ENCODE results near the gene HEATR5B.

- no peak for TF ChIP-seq FOXM1 (IDR thresholded peaks at IDR 0.05; ENCODE audit: borderline replicate concordance)
- no peak for TF ChIP-seq BHLHE40 (IDR thresholded peaks at IDR 0.05; ENCODE audit: borderline replicate concordance)
- TF ChIP-seq NFRKB (IDR thresholded peaks at IDR 0.05) = no peak
- no peak for TF ChIP-seq FOXK2 (IDR thresholded peaks at IDR 0.05)
- no peak for TF ChIP-seq SP1 (IDR thresholded peaks at IDR 0.05)
- TF ChIP-seq TARDBP (IDR thresholded peaks at IDR 0.05) = no peak
- no peak for TF ChIP-seq HDGF (IDR thresholded peaks at IDR 0.05; ENCODE audit: borderline replicate concordance)
- TF ChIP-seq FOXA1 (IDR thresholded peaks at IDR 0.05) = no peak
- TF ChIP-seq PKNOX1 (IDR thresholded peaks at IDR 0.05) = no peak
- TF ChIP-seq ARNT (IDR thresholded peaks at IDR 0.05) = no peak
- no peak for TF ChIP-seq CTBP1 (IDR thresholded peaks at IDR 0.05; ENCODE audit: borderline replicate concordance)
Measured at GRCh38 chr2:37020887-37021796, 63.0 kb downstream of the HEATR5B start.
